H1 (cell line): ENCODE data around the gene DNM1L. TPM values are rescaled to one million over a fixed set of nuclear protein-coding genes. Genes with fewer than 3 reads are reported as not detected.

Source experiments
- CTCF ChIA-PET: fragments of 300-600 bp; sonication (Branson Sonifier 250); formaldehyde crosslinking; loops from one replicate; lab custom pipeline; 2021; ENCODE audit not compliant: partially characterized antibody; lab: Charles Lee
- POLR2A ChIA-PET: fragments of 300-600 bp; sonication (Branson Sonifier 250); formaldehyde crosslinking; loops from one replicate; lab custom pipeline; 2021; ENCODE audit warnings: inconsistent platforms; ENCODE audit not compliant: partially characterized antibody; lab: Charles Lee
- DNase-seq, 2 experiments: peaks; one replicate each; pipeline versions ENCODE4 v3.0.0 to v3.0.0-alpha.2; 2010 to 2022; ENCODE audit warnings: low spot score in 2 of 2, low read depth in 1 of 2, mixed read lengths in 1 of 2
- FAIRE-seq: peaks from 2 replicates; lab custom pipeline; 2011; peaks lifted over from hg19 to GRCh38; lab: Jason Lieb, UNC
- H2AFZ ChIP-seq: 2 replicates; pipeline ENCODE4 v1.8.1; 2012; ENCODE audit warnings: low read length, inconsistent platforms
- H2AK5ac ChIP-seq: 2 replicates; pipeline ENCODE4 v1.6.1; 2013; ENCODE audit warnings: low read depth, low read length
- H2BK120ac ChIP-seq: replicated peaks from 2 replicates; pipeline ENCODE3; 2013; ENCODE audit warnings: low read depth, low read length, inconsistent platforms
- H2BK12ac ChIP-seq: 2 replicates; pipeline ENCODE4 v1.6.1; 2013; ENCODE audit warnings: low read depth, low read length
- H2BK15ac ChIP-seq: 2 replicates; pipeline ENCODE4 v1.6.1; 2013; ENCODE audit warnings: low read length
- H2BK20ac ChIP-seq: 2 replicates; pipeline ENCODE4 v1.6.1; 2013; ENCODE audit warnings: low read length
- H2BK5ac ChIP-seq: 2 replicates; pipeline ENCODE4 v1.6.1; 2013; ENCODE audit warnings: low read depth, low read length
- H3K14ac ChIP-seq: 2 replicates; pipeline ENCODE4 v1.6.1; 2013; ENCODE audit warnings: inconsistent platforms; ENCODE audit not compliant: insufficient read length
- H3K18ac ChIP-seq: 2 replicates; pipeline ENCODE4 v1.6.1; 2013; ENCODE audit warnings: low read length; ENCODE audit errors: extremely low read depth
- H3K23ac ChIP-seq: 2 replicates; pipeline ENCODE4 v1.6.1; 2013; ENCODE audit warnings: inconsistent platforms; ENCODE audit not compliant: insufficient read length
- H3K23me2 ChIP-seq: 2 replicates; pipeline ENCODE4 v1.6.1; 2013; ENCODE audit warnings: low read depth, low read length
- H3K27ac ChIP-seq: 2 replicates; pipeline ENCODE4 v1.6.1; 2011; ENCODE audit warnings: low read depth, low read length, inconsistent platforms
- H3K27me3 ChIP-seq, 4 experiments: replicated peaks in 1 of 4; 1 replicate in 1 of 4; 2 replicates in 3 of 4; pipeline versions ENCODE4 v1.6.1 to v1.8.1; 2011 to 2013; ENCODE audit warnings: low read length in 3 of 4, mild to moderate bottlenecking in 3 of 4, inconsistent platforms in 2 of 4, mixed read lengths in 2 of 4, moderate library complexity in 1 of 4; ENCODE audit not compliant: control insufficient read depth in 3 of 4, insufficient read depth in 3 of 4; ENCODE audit errors: extremely low read depth in 1 of 4
- H3K36me3 ChIP-seq, 4 experiments: 2 replicates each; pipeline versions ENCODE4 v1.6.1 to v1.8.1; 2011 to 2013; ENCODE audit warnings: mild to moderate bottlenecking in 4 of 4, low read length in 3 of 4, moderate library complexity in 2 of 4, control low read depth in 1 of 4, inconsistent platforms in 1 of 4; ENCODE audit not compliant: insufficient read depth in 4 of 4, control insufficient read depth in 2 of 4
- H3K4ac ChIP-seq: replicated peaks from 2 replicates; pipeline ENCODE3; 2013; ENCODE audit warnings: low read length, low read depth, mixed read lengths, inconsistent platforms; ENCODE audit not compliant: insufficient read length
- H3K4me1 ChIP-seq, 4 experiments: replicated peaks in 1 of 4; 1 replicate in 1 of 4; 2 replicates in 3 of 4; pipeline versions ENCODE4 v1.6.1 to v1.8.1; 2011 to 2013; ENCODE audit warnings: low read length in 3 of 4, inconsistent platforms in 2 of 4, mixed read lengths in 1 of 4; ENCODE audit not compliant: insufficient read depth in 4 of 4, control insufficient read depth in 3 of 4
- H3K4me2 ChIP-seq, 2 experiments: 2 replicates each; pipeline versions ENCODE4 v1.6.1 to v1.8.1; 2011 to 2013; ENCODE audit warnings: low read depth in 2 of 2, low read length in 2 of 2, control low read depth in 1 of 2, inconsistent platforms in 1 of 2, mild to moderate bottlenecking in 1 of 2; ENCODE audit not compliant: insufficient read depth in 1 of 2
- H3K4me3 ChIP-seq, 4 experiments: fragments of 200-600, 300-600 bp in 1 of 4; sonication (generic), shearing (Covaris generic), sonication (Bioruptor Twin) in 1 of 4; 2 replicates each; pipeline versions ENCODE4 v1.5.1 to v1.8.1; 2011 to 2016; ENCODE audit warnings: low read length in 4 of 4, low read depth in 3 of 4, control low read depth in 2 of 4, inconsistent platforms in 2 of 4, mild to moderate bottlenecking in 2 of 4, mixed read lengths in 1 of 4, moderate library complexity in 1 of 4; ENCODE audit not compliant: insufficient read depth in 2 of 4; ENCODE audit errors: extremely low read depth in 1 of 4
- H3K56ac ChIP-seq: replicated peaks from 2 replicates; pipeline ENCODE3; 2013; ENCODE audit warnings: low read depth, mild to moderate bottlenecking, mixed read lengths, low read length, inconsistent platforms; ENCODE audit not compliant: insufficient read length
- H3K79me1 ChIP-seq: 2 replicates; pipeline ENCODE4 v1.6.1; 2013; ENCODE audit warnings: low read depth, low read length, control low read depth
- H3K79me2 ChIP-seq, 2 experiments: 2 replicates each; pipeline versions ENCODE4 v1.6.1 to v1.8.1; 2012 to 2013; ENCODE audit warnings: low read length in 2 of 2, mild to moderate bottlenecking in 2 of 2, inconsistent platforms in 1 of 2; ENCODE audit not compliant: insufficient read depth in 2 of 2, control insufficient read depth in 1 of 2
- H3K9ac ChIP-seq, 4 experiments: replicated peaks in 1 of 4; 1 replicate in 1 of 4; 2 replicates in 3 of 4; pipeline versions ENCODE4 v1.6.1 to v1.8.1; 2011 to 2013; ENCODE audit warnings: low read depth in 3 of 4, low read length in 3 of 4, control low read depth in 2 of 4, mild to moderate bottlenecking in 2 of 4, moderate library complexity in 2 of 4, inconsistent platforms in 1 of 4; ENCODE audit errors: extremely low read depth in 1 of 4
- H3K9me3 ChIP-seq, 2 experiments: 2 replicates each; pipeline versions ENCODE4 v1.6.1 to v1.8.1; 2012 to 2013; ENCODE audit warnings: mild to moderate bottlenecking in 2 of 2, moderate library complexity in 2 of 2, control low read depth in 1 of 2, inconsistent platforms in 1 of 2, low read depth in 1 of 2, low read length in 1 of 2, mixed read lengths in 1 of 2; ENCODE audit not compliant: insufficient read depth in 2 of 2
- H4K20me1 ChIP-seq, 2 experiments: replicated peaks in 1 of 2; 2 replicates each; pipeline versions ENCODE3 to v1.8.1; 2011 to 2013; ENCODE audit warnings: inconsistent platforms in 2 of 2, low read length in 2 of 2, mild to moderate bottlenecking in 1 of 2; ENCODE audit not compliant: insufficient read depth in 2 of 2, control insufficient read depth in 1 of 2
- H4K5ac ChIP-seq: 2 replicates; pipeline ENCODE4 v1.6.1; 2013; ENCODE audit warnings: low read length, low read depth, mixed read lengths, inconsistent platforms; ENCODE audit not compliant: insufficient read length
- H4K8ac ChIP-seq: 2 replicates; pipeline ENCODE4 v1.8.0; 2013; ENCODE audit warnings: mild to moderate bottlenecking, moderate library complexity, low read length, inconsistent platforms; ENCODE audit not compliant: insufficient read depth; ENCODE audit errors: extremely low read depth
- H4K91ac ChIP-seq: replicated peaks from 2 replicates; pipeline ENCODE3; 2013; ENCODE audit warnings: low read length, mixed read lengths, inconsistent platforms; ENCODE audit not compliant: insufficient read length
- ATF2 ChIP-seq: IDR thresholded peaks from 2 replicates; pipeline ENCODE4 v1.6.1; 2012; ENCODE audit warnings: low read length, inconsistent platforms
- BACH1 ChIP-seq: IDR thresholded peaks from 2 replicates; pipeline ENCODE4 v1.6.1; 2012; ENCODE audit warnings: low read length, improper control_type of control experiment
- CTBP2 ChIP-seq: IDR thresholded peaks from 2 replicates; pipeline ENCODE4 v1.7.0; 2011; ENCODE audit warnings: borderline replicate concordance, mild to moderate bottlenecking, moderate library complexity, mixed read lengths, low read length; ENCODE audit not compliant: insufficient read depth, insufficient read length
- FOSL1 ChIP-seq: IDR thresholded peaks from 2 replicates; pipeline ENCODE4 v1.6.1; 2011; ENCODE audit warnings: mild to moderate bottlenecking, low read depth, low read length, moderate library complexity; ENCODE audit not compliant: insufficient read depth
- MAX ChIP-seq: IDR thresholded peaks from 2 replicates; pipeline ENCODE4 v1.6.1; 2012; ENCODE audit warnings: inconsistent platforms
- RXRA ChIP-seq: IDR thresholded peaks from 2 replicates; pipeline ENCODE4 v1.6.1; 2011; ENCODE audit warnings: low read depth, mild to moderate bottlenecking, low read length, moderate library complexity; ENCODE audit not compliant: insufficient read depth
- SIRT6 ChIP-seq: IDR thresholded peaks from one replicate; pipeline ENCODE4 v1.7.1; 2012; ENCODE audit warnings: low read length, inconsistent platforms
- SIX5 ChIP-seq: IDR thresholded peaks from 2 replicates; pipeline ENCODE4 v1.6.1; 2011; ENCODE audit warnings: mild to moderate bottlenecking, low read depth, low read length
- SP2 ChIP-seq: IDR thresholded peaks from 2 replicates; pipeline ENCODE4 v1.6.1; 2012; ENCODE audit warnings: mild to moderate bottlenecking, low read length, inconsistent platforms
- SP4 ChIP-seq: IDR thresholded peaks from 2 replicates; pipeline ENCODE4 v1.6.1; 2012; ENCODE audit warnings: low read length, inconsistent platforms
- SRF ChIP-seq: IDR thresholded peaks from 2 replicates; pipeline ENCODE4 v1.6.1; 2011; ENCODE audit warnings: mild to moderate bottlenecking, low read depth, low read length, moderate library complexity
- TAF7 ChIP-seq: optimal IDR thresholded peaks from 2 replicates; pipeline ENCODE3; 2011; ENCODE audit warnings: low read depth, mild to moderate bottlenecking, inconsistent platforms, low read length, moderate library complexity, borderline replicate concordance
- TEAD4 ChIP-seq: IDR thresholded peaks from 2 replicates; pipeline ENCODE4 v1.6.1; 2012; ENCODE audit warnings: low read depth, low read length, inconsistent platforms, mixed read lengths
- YY1 ChIP-seq: IDR thresholded peaks from 2 replicates; pipeline ENCODE4 v1.6.1; 2011; ENCODE audit warnings: low read depth, mild to moderate bottlenecking, low read length
- WGBS, 2 experiments: shearing (Covaris generic) in 1 of 2; methylation state at CpG; one replicate each; pipeline versions ENCODE4 v1.1.6 to v1.1.7; 2013 to 2015; ENCODE audit warnings: low lambda C conversion rate in 2 of 2, mixed read lengths in 2 of 2, inconsistent platforms in 1 of 2, low coverage in 1 of 2, missing lambda C conversion rate in 1 of 2; ENCODE audit not compliant: insufficient replicate concordance in 2 of 2, insufficient coverage in 1 of 2, insufficient read length in 1 of 2; ENCODE audit errors: extremely low coverage in 1 of 2, missing lambda C conversion rate in 1 of 2; 5-methylcytosine and 5-hydroxymethylcytosine counted together
- polyA plus RNA-seq, 7 experiments: library from polyadenylated mRNA; depleted of rRNA in 3 of 7; stranded (reverse) in 5 of 7; unstranded in 2 of 7; fragments of >200 nt in 5 of 7; fragments of 200-250 nt in 2 of 7; gene quantifications; 1 replicate in 5 of 7; 2 replicates in 1 of 7; 4 replicates in 1 of 7; pipeline versions ENCODE4 v1.2.1 to v1.2.3, GENCODE V29; 2011 to 2013; ENCODE audit warnings: missing spikeins in 2 of 7, mixed read lengths in 2 of 7
- total RNA-seq: library from RNA; stranded (reverse); fragmentation: NEBNext Ultra II Directional; extraction: Animal tissue kit (Norgen Biotek cat#: 25700); gene quantifications from 2 replicates; pipeline ENCODE4 v1.2.1, GENCODE V29; 2021

Gene DNM1L
- total and polyA plus RNA-seq, 2 of the 8 experiments (the other 6 are each of a cell fraction or from before 2014, with no cell fraction given) = 23.7 to 93.9 TPM

GRCh38 chr12:32770141-32770540, 91.0 kb downstream of the DNM1L start:
- no peak overlapping the region for H4K91ac ChIP-seq
- no peak overlapping the region for H2AK5ac ChIP-seq
- DNase-seq (no peak), FAIRE-seq (no peak)
- H2BK12ac ChIP-seq = no peak overlapping the region
- H3K23me2 ChIP-seq = no peaks in the 10 kb centered on the region
- H3K36me3 ChIP-seq = no peaks in the 10 kb centered on the region
- no peak overlapping the region for H3K27ac ChIP-seq
- no peaks in the 10 kb centered on the region for H3K79me2 ChIP-seq
- no peak overlapping the region for H3K4ac ChIP-seq
- no peaks in the 10 kb centered on the region for H3K9me3 ChIP-seq
- H3K4me1 ChIP-seq = no peaks in the 10 kb centered on the region
- no peaks in the 10 kb centered on the region for H3K79me1 ChIP-seq
- no peak overlapping the region for H2AFZ ChIP-seq
- H2BK20ac ChIP-seq = no peak overlapping the region
- H2BK5ac ChIP-seq = no peak overlapping the region
- H3K14ac ChIP-seq = no peak overlapping the region
- H3K18ac ChIP-seq = no peak overlapping the region
- H3K56ac ChIP-seq = no peak overlapping the region
- H3K23ac ChIP-seq = no peak overlapping the region
- no peaks in the 10 kb centered on the region for H3K27me3 ChIP-seq
- no peak overlapping the region for H3K4me3 ChIP-seq
- no peaks in the 10 kb centered on the region for H4K20me1 ChIP-seq
- ChIA-PET POLR2A (interaction anchor here (0.6 to 1.1 kb wide), 3 partner anchors 15 to 1198 kb away, joined by 3 to 5 read pairs (median 4); no protein-coding TSS in a partner anchor), CTCF (interaction anchor here (0.7 to 5.2 kb wide), 4 partner anchors 9 to 147 kb away, joined by 3 to 30 read pairs (median 4); partner anchors contain the start of gene YARS2)
- H3K9ac ChIP-seq = no peak overlapping the region
- H2BK120ac ChIP-seq = no peak overlapping the region
- H4K5ac ChIP-seq = no peak overlapping the region
- H2BK15ac ChIP-seq = no peak overlapping the region
- no peak overlapping the region for H4K8ac ChIP-seq
- 91% methylated on average over 1 of the region's 1 CpG; no CpG with 5 or more reads in 1 of the 2 experiments for WGBS, 2 experiments
- no peak overlapping the region for H3K4me2 ChIP-seq
- TF ChIP-seq SRF = no peak
- no peak for TF ChIP-seq RXRA
- TF ChIP-seq BACH1 = no peak
- TF ChIP-seq SIX5 = no peak
- TF ChIP-seq MAX = no peak
- TF ChIP-seq TAF7 = no peak
- no peak for TF ChIP-seq SP2
- no peak for TF ChIP-seq SIRT6
- TF ChIP-seq FOSL1 = no peak
- TF ChIP-seq YY1 = no peak
- no peak for TF ChIP-seq ATF2
- no peak for TF ChIP-seq CTBP2
- no peak for TF ChIP-seq TEAD4
- TF ChIP-seq SP4 = no peak
